Left renal cortex interstitium (tissue), 4 donors: ENCODE measurements around the gene MFSD6. TPM values are rescaled to one million over a fixed set of nuclear protein-coding genes. Genes with fewer than 3 reads are reported as not detected.

ENCODE experiments used
- DNase-seq, 4 donors: peaks; one replicate each; pipeline ENCODE4 v3.0.0-alpha.2; 2013; ENCODE audit warnings: low read depth in 4 of 4, low spot score in 2 of 4, missing footprints in 1 of 4
- polyA plus RNA-seq, 4 donors: library from polyadenylated mRNA; unstranded; fragments of 120-200 nt; gene quantifications; one replicate each; pipeline ENCODE4 v1.2.1, GENCODE V29; 2013; ENCODE audit not compliant: insufficient read length in 4 of 4

MFSD6 gene
- polyA plus RNA-seq, 4 donors = 13.2 to 17.2 (median 13.7) TPM

DNA sequence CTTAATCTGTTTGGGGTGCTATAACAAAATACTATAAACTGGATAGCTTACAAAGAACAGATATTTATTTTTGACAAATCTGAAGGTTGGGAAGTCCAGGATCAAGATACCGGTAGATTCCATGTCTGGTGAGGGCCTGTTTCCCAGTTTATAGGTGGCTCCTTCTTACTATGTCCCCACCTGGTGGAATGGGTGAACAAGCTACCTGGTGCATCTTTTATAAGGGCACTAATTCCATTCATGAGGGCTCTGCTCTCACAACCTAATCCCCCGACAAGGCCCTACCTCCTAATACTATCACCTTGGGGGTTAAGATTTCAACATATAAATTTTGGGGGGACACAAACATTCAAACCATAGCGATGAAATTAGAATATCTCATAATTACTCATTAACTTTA is 142.0 kb downstream of the MFSD6 start:
- DNase-seq = no peak

Other genes with a start within 250 kb of the MFSD6 start
- 100 to 1,000 TPM in 1 of 4 donors, 10 to 100 TPM in 3; 66.5 to 100 (median 73.9) TPM for gene HIBCH, start 88.5 kb upstream of the MFSD6 start, polyA plus RNA-seq
- gene INPP1, start 64.8 kb upstream of the MFSD6 start, polyA plus RNA-seq = 10 to 100 TPM; 14.4 to 18.2 (median 15.0) TPM
- gene NEMP2, start 126.4 kb downstream of the MFSD6 start, polyA plus RNA-seq = 10 to 100 TPM; 11.9 to 14.9 (median 14.2) TPM
- 10 to 100 TPM; 61.9 to 75.0 (median 64.9) TPM for gene NAB1, start 240.7 kb downstream of the MFSD6 start, polyA plus RNA-seq